Astrocyte of the hippocampus (primary cell): ENCODE data around the gene ACBD3.

ENCODE experiments used
- DNase-seq: peaks from one replicate; pipeline ENCODE4 v3.0.0; 2011; ENCODE audit warnings: low read depth, low spot score

ACBD3 gene

DNA sequence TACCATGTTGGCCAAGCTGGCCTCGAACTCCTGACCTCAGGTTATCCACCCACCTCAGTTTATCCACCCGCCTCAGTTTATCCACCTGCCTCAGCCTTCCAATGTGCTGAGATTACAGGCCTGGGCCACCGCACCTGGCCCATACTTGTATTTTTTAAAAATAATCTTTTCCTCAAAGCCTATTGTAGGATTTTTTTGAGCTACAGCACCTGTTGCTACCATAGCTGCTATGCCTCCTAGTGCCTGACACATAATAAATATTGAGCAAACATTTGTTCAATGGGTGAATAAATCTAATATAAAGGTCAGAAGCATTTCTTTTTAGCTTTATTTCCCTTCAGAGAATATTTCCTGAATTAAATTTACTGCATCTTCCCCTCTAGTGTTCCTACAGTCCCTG, 15.7 kb upstream of the ACBD3 start:
- DNase-seq: no peak

- no peak for DNase-seq
Observed at GRCh38 chr1:226201029-226201593, 14.6 kb upstream of the ACBD3 start.

DNA sequence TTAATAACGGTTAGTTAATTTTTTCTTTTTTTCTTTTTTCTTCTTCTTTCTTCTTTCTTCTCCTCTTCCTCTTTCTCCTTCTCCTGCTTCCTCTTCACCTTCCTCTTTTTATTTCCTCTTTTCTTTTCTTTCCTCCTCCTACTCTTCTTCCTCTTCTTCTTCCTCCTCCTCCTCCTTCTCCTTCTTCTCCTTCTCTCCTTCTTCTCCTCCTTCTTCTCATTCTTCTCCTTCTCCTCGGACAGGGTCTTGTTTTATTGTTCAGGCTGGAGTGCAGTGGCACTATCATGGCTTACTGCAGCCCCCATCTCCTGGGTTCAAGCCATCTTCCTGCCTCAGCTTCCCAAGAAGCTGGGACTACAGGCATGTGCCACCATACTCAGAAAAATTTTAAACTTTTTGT, 13.4 kb upstream of the ACBD3 start:
- no peak for DNase-seq

DNA sequence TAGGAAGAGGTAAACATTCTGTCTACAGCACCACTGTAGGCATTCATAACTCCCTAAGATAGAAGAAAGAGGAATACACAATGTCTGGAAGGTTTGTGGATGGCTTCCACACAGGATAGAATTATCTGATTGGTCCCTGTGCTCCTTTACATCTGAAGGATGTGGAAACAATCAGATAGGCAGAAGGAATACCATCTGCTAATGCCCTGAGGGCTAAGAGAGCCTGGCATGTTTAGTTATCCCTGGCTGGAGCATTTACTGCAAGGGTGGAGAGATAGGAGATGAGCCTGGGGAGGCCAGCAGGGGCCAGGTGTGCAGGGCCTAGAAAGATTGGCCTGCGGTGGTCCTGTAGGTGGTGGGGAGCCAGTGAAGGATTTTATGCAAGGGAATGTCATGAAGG, 8.6 kb upstream of the ACBD3 start:
- no peak for DNase-seq

- no peak for DNase-seq
Observed at GRCh38 chr1:226187380-226187779, 839 bp upstream of the ACBD3 start.

GRCh38 chr1:226187019-226187322, 430 bp upstream of the ACBD3 start:
- no peak for DNase-seq

DNA sequence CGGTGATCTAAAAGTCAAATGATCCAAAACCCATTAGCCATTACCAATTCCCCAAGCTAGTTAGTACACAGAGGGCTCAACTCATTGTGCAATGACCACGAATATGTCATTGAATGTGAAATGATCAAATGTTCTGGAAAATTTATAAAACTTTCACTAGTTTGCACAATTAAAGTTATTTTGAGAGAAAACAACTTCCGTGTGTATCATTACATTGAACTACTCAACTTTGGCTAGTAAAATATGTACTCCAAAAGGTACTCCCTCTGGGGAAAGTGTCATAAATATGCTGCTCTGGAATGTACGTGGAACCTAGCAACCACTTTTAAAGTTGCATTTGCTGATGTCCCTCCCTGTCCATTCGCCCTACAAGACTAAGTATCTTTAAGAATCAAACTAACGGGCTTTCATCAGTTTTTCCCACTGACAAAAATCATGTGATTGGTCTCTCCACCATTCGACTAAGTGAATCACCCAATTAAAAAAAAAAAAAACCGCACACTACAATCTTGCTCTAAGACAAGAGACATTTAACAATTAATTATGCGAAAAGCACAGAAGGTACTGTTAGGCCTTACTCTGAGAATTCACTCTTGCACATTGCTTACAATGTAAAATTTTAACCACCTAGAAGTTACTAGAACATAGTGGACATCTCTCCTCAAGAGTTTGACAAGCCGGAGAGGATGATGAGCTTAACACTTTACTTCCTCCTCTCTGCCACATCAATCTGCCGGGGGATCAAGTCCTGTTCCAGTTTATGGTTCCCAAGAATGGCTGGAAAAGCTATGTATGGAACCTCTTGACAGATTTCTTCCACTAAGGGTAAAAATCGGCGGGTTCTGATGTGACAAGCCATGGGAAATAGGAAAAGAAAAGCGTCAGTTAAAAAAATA, 1.2 kb downstream of the ACBD3 start:
- peak; percentile 24 for DNase-seq

DNA sequence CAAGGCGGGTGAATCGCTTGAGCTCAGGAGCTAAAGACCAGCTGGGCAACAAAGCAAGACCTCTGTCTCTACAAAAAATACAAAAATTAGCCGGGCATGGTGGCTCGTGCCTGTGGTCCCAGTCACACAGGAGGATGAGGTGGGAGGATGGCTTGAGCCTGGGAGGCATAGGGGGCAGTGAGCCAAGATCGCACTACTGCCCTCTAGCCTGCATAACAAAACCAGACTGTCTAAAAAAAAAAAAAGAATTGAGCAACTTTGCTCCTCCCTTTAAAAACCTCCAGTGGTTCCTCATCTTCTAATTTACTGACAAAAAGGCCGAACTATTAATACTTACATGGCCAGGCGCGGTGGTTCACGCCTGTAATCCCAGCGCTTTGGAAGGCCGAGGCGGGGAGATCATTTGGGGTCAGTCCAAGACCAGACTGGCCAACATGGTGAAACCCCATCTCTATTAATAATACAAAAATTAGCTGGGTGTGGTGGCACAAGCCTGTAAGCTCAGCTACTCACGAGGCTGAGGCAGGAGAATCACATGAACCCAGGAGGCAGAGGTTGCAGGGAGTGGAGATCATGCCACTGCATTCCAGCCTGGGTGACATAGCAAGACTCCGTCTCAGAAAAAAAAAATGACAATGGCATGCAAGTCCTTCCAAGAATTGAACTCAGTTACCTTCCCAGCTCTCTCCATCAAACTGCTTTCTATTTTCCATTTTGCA, 4.4 kb downstream of the ACBD3 start:
- peak; percentile 46 for DNase-seq

- DNase-seq: no peak
Observed at GRCh38 chr1:226176870-226177269, 9.7 kb downstream of the ACBD3 start.

DNA sequence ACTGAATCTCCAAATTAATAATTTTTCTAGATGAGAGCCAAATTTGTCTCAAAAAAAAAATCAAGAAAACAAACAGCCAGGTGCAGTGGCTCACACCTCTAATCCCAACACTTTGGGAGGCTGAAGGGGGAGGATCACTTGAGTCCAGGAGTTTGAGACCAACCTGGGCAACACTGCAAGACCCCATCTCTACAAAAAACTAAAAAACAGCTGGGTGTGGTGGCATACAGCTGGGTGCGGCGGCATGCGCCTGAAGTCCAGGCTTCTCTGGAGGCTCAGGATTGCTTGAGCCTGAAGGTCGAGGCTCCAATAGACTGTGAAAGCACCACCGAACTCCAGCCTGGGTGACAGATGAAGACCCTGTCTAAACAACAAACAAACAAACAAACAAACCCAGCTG, 14.0 kb downstream of the ACBD3 start:
- DNase-seq: no peak

DNA sequence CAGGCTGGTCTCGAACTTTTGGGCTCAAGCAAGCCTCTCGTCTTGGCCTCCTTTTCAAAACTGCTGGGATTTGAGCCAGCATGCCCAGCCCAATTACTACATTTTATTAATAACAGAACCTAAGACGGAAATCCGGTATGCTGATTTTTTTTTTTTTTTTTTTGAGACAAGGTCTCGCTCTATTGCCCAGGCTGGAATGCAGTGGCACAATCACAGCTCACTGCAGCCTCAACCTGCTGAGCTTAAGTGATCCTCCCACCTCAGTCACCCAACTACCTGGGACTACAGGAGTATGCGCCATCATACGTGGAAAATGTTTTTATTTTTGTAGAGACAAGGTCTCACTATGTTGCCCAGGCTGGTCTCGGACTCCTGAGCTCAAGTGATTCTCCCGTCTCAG, 20.2 kb downstream of the ACBD3 start:
- DNase-seq: no peak

- DNase-seq: no peak
Observed at GRCh38 chr1:226164154-226164553, 22.4 kb downstream of the ACBD3 start.

DNA sequence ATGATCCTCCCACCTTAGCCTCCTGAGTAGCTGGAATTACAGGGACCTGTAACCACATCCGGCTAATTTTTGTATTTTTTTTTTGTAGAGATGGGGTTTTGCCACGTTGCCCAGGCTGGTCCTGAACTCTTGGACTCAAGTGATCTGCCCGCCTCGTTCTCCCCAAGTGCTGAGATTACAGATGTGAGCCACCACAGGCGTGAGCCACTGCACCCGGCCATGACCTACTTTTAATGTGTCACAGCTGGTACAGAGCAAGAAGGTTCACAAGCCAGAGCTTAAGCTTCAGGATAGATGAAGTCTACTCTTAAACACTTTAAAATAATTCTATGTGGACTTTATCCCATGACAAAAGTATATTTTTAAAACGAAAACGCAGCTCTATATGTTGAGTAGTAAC, 23.6 kb downstream of the ACBD3 start:
- no peak for DNase-seq

DNA sequence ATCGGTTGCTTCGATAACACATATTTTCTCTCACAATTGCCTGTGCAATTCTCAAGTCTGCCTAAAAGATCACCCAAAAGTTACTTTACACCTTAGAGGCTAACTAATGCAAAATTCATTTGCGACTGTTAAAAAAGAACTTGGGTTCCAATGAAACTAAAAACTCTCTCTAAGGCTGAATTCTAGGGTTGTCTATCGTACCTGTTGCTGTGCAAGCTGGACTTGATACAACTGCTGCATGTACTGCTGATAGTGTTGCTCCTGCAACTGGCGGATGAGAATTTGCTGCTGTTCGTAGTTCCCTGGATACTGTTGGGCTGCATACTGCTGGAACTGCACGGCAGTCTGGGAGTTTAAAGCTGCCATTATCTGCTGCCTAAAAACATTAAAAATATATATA, 27.6 kb downstream of the ACBD3 start:
- DNase-seq: no peak

GRCh38 chr1:226158457-226158856, 28.1 kb downstream of the ACBD3 start:
- no peak for DNase-seq

- peak; percentile 11 for DNase-seq
Observed at GRCh38 chr1:226157761-226158316, 28.7 kb downstream of the ACBD3 start.

DNA sequence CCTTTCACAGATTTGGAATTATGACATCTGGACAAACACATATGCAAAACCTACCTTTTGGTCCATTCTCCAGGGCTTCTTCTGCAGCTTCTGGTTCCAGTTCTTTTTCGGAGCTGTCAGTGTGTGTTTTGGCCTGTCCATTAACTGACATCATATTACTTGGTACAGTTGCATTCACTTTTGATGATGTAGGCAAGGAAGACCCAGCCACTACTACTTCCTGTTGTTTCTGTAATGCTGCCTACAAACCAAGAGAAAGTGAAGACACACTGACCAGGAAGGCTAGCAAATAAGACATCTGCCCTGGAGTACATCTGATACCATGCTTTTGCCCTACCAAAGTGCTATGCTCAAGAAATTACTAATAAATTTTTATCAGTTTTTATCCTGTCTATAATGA, 31.9 kb downstream of the ACBD3 start:
- no peak for DNase-seq

- DNase-seq: no peak
Observed at GRCh38 chr1:226149806-226150205, 36.7 kb downstream of the ACBD3 start.

DNA sequence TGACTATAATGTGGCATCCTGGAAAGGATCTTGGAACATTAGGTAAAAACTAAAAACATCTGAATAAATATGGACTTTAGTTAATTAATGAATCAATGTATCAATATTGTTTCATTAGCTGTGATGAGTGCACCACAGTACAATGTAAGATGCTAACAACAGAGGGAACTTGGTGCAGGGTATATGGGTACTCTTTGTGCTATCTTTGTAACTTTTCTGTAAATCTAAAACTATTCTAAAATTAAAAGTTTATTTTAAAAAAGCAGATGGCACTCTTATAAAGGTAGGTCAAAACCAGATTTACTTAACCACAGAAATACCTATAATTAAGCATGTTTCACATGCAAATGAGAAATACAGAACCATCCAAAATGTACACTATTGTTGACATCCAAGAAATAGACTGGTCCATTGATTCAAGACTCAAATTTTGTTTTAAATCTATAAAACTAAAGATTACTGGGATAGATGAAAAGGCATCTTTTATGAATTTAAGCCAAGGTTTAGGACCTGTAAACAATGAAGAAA, 38.4 kb downstream of the ACBD3 start:
- DNase-seq: no peak

DNA sequence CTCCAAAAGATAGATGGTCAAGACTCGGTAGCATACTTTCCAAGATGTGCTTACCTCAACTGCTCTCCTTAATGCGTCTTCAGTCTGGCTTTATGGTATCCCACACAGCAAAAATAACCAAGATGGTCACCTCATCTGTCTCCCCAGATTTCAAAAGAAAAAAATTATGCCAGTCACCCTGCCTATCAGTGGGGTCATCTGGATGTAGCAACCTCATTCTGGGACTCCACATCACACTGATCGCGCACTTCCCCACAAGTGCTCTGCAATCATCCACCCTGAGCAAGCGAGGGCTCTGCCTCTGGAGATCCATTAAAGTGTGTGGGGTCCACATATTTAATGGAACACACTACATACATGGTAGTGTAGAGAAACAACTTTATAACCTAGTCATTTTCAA, 42.5 kb downstream of the ACBD3 start:
- DNase-seq: no peak

DNA sequence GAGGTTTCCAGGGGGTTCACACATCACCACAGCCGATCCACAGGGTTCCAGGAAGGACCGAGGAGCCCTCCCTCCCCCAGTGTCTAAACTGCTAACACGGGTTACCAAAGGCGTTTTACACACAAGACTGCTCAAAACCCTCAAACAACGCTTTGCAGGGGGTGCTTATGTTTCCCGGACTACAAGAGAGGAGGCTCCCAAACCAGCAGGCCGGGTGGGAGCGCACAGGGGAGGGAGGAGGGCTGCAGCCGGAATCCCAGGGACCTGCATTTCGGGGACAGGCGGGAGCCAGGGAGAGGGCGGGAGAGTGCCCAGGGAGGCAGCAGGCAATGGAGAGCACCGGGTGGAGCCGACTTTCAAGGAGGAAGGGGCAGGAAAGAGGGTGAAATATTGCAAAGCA, 50.8 kb downstream of the ACBD3 start:
- DNase-seq: no peak

DNA sequence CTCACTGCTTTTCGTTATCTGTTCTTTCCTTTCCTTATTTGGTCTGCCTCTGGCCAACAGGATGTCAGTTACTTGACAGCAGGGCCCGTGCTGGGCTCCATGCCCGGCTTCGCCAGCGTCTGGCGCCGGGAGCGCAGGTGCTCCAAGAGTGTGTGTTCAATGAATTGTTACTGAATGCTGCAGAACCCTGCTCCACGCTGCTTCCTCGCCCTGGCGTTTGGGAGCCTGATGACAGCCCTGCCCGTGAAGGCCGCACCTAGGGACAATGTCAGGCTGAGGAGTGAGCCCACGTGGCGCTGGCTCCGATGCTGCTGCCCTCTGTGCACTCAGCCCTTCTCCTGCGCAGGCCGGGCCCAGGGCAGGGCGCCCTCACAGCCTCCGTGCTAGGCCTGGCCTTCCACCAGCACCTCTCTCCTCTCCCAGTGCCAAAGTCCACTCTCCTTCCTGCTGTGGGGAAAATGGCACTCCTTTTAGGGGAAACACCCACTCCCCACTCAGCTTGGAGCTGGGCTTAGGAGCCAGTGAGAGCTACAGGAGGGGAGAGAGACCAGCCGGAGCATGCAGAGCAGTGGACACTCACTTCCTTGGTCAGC, 51.4 kb downstream of the ACBD3 start:
- DNase-seq: peak; percentile 65
